Sigmoid colon (tissue), 7 donors: Measurements from ENCODE around the gene SBF2. TPM values are rescaled to one million over a fixed set of nuclear protein-coding genes. Genes with fewer than 3 reads are reported as not detected.

Experiments
- DNase-seq: peaks from one replicate; pipeline ENCODE4 v3.0.0-alpha.2; 2019
- H3K27ac ChIP-seq, 4 donors: fragments of 200-600 bp; sonication (generic); one replicate each; pipeline ENCODE4 v1.5.1; 2016 to 2019; ENCODE audit warnings: mild to moderate bottlenecking in 1 of 4
- H3K27me3 ChIP-seq, 3 donors: fragments of 200-600 bp; sonication (generic); one replicate each; pipeline ENCODE4 v1.5.1; 2019; ENCODE audit warnings: mild to moderate bottlenecking in 1 of 3
- H3K36me3 ChIP-seq, 4 donors: fragments of 200-600 bp; sonication (generic); one replicate each; pipeline ENCODE4 v1.5.1; 2016 to 2019
- H3K4me1 ChIP-seq, 4 donors: fragments of 200-600 bp; sonication (generic); one replicate each; pipeline ENCODE4 v1.5.1; 2017 to 2019
- H3K4me3 ChIP-seq, 4 donors: fragments of 200-600 bp; sonication (generic); one replicate each; pipeline ENCODE4 v1.5.1; 2017 to 2019; ENCODE audit warnings: mild to moderate bottlenecking in 2 of 4, moderate library complexity in 1 of 4
- H3K9me3 ChIP-seq, 4 donors: fragments of 200-600 bp in 3 of 4; sonication (generic) in 3 of 4; one replicate each; pipeline versions ENCODE4 v1.5.1 to v1.6.1; 2013 to 2019
- CTCF ChIP-seq, 4 experiments: fragments of 450-650 bp in 3 of 4; fragments of 200-600 bp in 1 of 4; IDR thresholded peaks; one replicate each; pipeline ENCODE4 v1.5.1; 2016 to 2019; ENCODE audit warnings: antibody characterized with exemption in 4 of 4, mild to moderate bottlenecking in 3 of 4, moderate library complexity in 2 of 4
- EP300 ChIP-seq, 4 donors: sonication (generic); formaldehyde crosslinking; IDR thresholded peaks; one replicate each; pipeline ENCODE4 v1.6.1; 2017; ENCODE audit warnings: antibody characterized with exemption in 4 of 4
- POLR2A ChIP-seq, 2 donors: fragments of 450-650 bp; IDR thresholded peaks; one replicate each; pipeline ENCODE4 v1.6.1; 2016; ENCODE audit warnings: antibody characterized with exemption in 2 of 2, mild to moderate bottlenecking in 2 of 2, moderate library complexity in 2 of 2
- POLR2AphosphoS5 ChIP-seq, 4 donors: sonication (generic); formaldehyde crosslinking; IDR thresholded peaks; one replicate each; pipeline ENCODE4 v1.6.1; 2017; ENCODE audit warnings: antibody characterized with exemption in 4 of 4
- WGBS, 2 donors: extraction: QIAGEN DNeasy Blood & Tissue Kit; methylation state at CpG; one replicate each; pipeline ENCODE4 v1.1.7; 2013; 5-methylcytosine and 5-hydroxymethylcytosine counted together
- intact Hi-C: fragments of 100-400 bp; cut with DNase I; formaldehyde crosslinking; loops from one replicate; pipeline ENCODE4 v1.15.1; 2023
- polyA plus RNA-seq, 3 donors: library from polyadenylated mRNA; stranded (reverse); fragments of 200-250 nt; gene quantifications; one replicate each; pipeline ENCODE4 v1.2.3, GENCODE V29; 2013
- total RNA-seq, 4 donors: library from RNA; depleted of rRNA; stranded (reverse); fragments of >200 nt; gene quantifications; one replicate each; pipeline ENCODE4 v1.1.0, GENCODE V29; 2016
- donor health status: healthy with polysubstance abuse.
- donor health status: Bipolar disorder and iron deficiency.
- donor health status: healthy.

The SBF2 gene
- total and polyA plus RNA-seq, 7 donors = 9.5 to 67.5 (median 47.1) TPM

DNA sequence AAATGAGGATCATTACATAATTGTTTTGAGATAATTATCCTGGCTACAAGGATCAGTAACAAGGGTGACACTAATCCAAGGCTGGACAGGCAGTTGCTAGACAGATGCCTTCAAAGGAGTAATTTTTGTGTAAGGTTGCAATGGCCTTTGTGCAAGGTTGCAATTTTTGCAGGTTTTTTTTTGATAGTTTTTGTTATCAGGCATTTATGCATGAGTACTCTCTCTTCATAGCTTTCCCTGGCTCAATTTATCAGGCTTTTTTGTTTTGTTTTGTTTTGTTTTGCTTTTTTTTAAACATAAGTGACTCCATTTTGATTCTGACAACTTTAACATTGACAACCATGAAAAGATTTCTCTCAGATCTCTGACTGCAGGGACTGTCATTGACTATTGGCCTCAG lies 519.9 kb downstream of the SBF2 start:
- H3K4me3 ChIP-seq = no peak overlapping the region
- peaks cover 0 to 13% (median 4%) of the 10 kb centered on the region in 4 donors for H3K4me1 ChIP-seq
- no peak for DNase-seq
- intact Hi-C loops = no loop called here
- H3K27ac ChIP-seq = peak overlapping the region in 1 of 4 donors; percentile 29
- no peaks in the 10 kb centered on the region for H3K27me3 ChIP-seq
- TF ChIP-seq EP300 (IDR thresholded peaks at IDR 0.05) = no peak
- TF ChIP-seq CTCF (IDR thresholded peaks at IDR 0.05) = no peak
- TF ChIP-seq POLR2A (IDR thresholded peaks at IDR 0.05) = no peak
- no peak for TF ChIP-seq POLR2AphosphoS5 (IDR thresholded peaks at IDR 0.05)
- no peaks in the 10 kb centered on the region for H3K9me3 ChIP-seq
- peaks cover 0 to 2% (median 0%) of the 10 kb centered on the region in 4 donors for H3K36me3 ChIP-seq

- WGBS, 2 donors = 93 to 99% methylated on average over 2 of the region's 2 CpGs
- no peaks in the 10 kb centered on the region for H3K9me3 ChIP-seq
Measured at GRCh38 chr11:9773524-9773923, 520.5 kb downstream of the SBF2 start.

DNA sequence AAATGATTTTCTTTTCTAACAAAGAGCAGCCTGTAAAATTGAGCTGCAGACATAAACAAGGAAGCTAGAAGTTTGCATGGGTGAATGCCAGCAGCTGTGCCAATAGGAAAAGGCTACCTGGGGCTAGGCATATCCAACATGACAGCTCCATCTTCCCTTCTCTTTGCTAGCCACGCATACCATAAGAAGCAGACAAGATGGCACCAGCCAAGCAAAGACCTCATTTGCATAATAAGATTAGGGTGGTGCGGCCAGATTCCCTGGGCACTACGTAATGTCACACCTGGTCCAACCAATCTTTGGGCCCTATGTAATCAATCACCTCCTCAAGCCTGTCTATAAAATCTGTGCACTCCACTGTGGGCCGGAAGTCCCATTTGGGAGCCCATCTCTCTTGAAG lies 521.8 kb downstream of the SBF2 start:
- no peak overlapping the region for H3K27ac ChIP-seq
- TF ChIP-seq EP300 (IDR thresholded peaks at IDR 0.05) (no peak), POLR2AphosphoS5 (IDR thresholded peaks at IDR 0.05) (no peak), CTCF (IDR thresholded peaks at IDR 0.05) (no peak), POLR2A (IDR thresholded peaks at IDR 0.05) (no peak)
- 95 to 97% methylated on average over 4 of the region's 4 CpGs for WGBS, 2 donors
- DNase-seq = no peak
- no peaks in the 10 kb centered on the region for H3K27me3 ChIP-seq
- peaks cover 0 to 13% (median 4%) of the 10 kb centered on the region in 4 donors for H3K4me1 ChIP-seq
- intact Hi-C loops = no loop called here
- no peaks in the 10 kb centered on the region for H3K36me3 ChIP-seq
- no peaks in the 10 kb centered on the region for H3K9me3 ChIP-seq
- no peak overlapping the region for H3K4me3 ChIP-seq

More at GRCh38 chr11:9773524-9773923, 520.5 kb downstream of the SBF2 start:
- Histone ChIP-seq H3K36me3 (no peaks in the 10 kb centered on the region), H3K4me1 (peaks cover 0 to 13% (median 4%) of the 10 kb centered on the region in 4 donors), H3K27me3 (no peaks in the 10 kb centered on the region), H3K4me3 (no peak overlapping the region), H3K27ac (no peak overlapping the region)
- no peak for TF ChIP-seq POLR2A (IDR thresholded peaks at IDR 0.05)
- TF ChIP-seq POLR2AphosphoS5 (IDR thresholded peaks at IDR 0.05) = no peak
- no peak for TF ChIP-seq CTCF (IDR thresholded peaks at IDR 0.05)
- TF ChIP-seq EP300 (IDR thresholded peaks at IDR 0.05) = no peak
- intact Hi-C loops = no loop called here
- no peak for DNase-seq

GRCh38 chr11:9771071-9771511 lies 522.9 kb downstream of the SBF2 start:
- 90 to 93% methylated on average over 1 of the region's 1 CpG for WGBS, 2 donors
- no peak for TF ChIP-seq POLR2AphosphoS5 (IDR thresholded peaks at IDR 0.05)
- TF ChIP-seq POLR2A (IDR thresholded peaks at IDR 0.05) = no peak
- TF ChIP-seq CTCF (IDR thresholded peaks at IDR 0.05) = no peak
- TF ChIP-seq EP300 (IDR thresholded peaks at IDR 0.05) = no peak
- Histone ChIP-seq H3K27ac (no peak overlapping the region), H3K27me3 (no peaks in the 10 kb centered on the region), H3K36me3 (no peaks in the 10 kb centered on the region), H3K4me1 (peaks cover 0 to 14% (median 4%) of the 10 kb centered on the region in 4 donors), H3K9me3 (no peaks in the 10 kb centered on the region), H3K4me3 (no peak overlapping the region)
- no peak for DNase-seq
- intact Hi-C loops = no loop called here

- intact Hi-C loops = no loop called here
- Histone ChIP-seq H3K36me3 (no peaks in the 10 kb centered on the region), H3K27me3 (no peaks in the 10 kb centered on the region), H3K4me1 (peaks cover 0 to 14% (median 10%) of the 10 kb centered on the region in 4 donors), H3K27ac (no peak overlapping the region), H3K4me3 (no peak overlapping the region), H3K9me3 (no peaks in the 10 kb centered on the region)
- TF ChIP-seq POLR2A (IDR thresholded peaks at IDR 0.05) = no peak
- TF ChIP-seq CTCF (IDR thresholded peaks at IDR 0.05) = no peak
- TF ChIP-seq EP300 (IDR thresholded peaks at IDR 0.05) = no peak
- no peak for TF ChIP-seq POLR2AphosphoS5 (IDR thresholded peaks at IDR 0.05)
- no peak for DNase-seq
- 82 to 94% methylated on average over 4 of the region's 4 CpGs for WGBS, 2 donors
Measured at GRCh38 chr11:9769621-9770020, 524.4 kb downstream of the SBF2 start.
